Esophagus muscularis mucosa (tissue), 4 donors: ENCODE data around the gene TNFRSF6B. TPM values are rescaled to one million over a fixed set of nuclear protein-coding genes. Genes with fewer than 3 reads are reported as not detected.
A peak's percentile ranks its signal among the peaks of the same experiment; 100 is the strongest.

Experiments used
- DNase-seq: peaks from one replicate; pipeline ENCODE4 v3.0.0-alpha.2; 2017; ENCODE audit errors: extremely low spot score
- H3K27ac ChIP-seq, 4 donors: fragments of 200-600 bp; sonication (generic); replicated peaks in 1 of 4; 1 replicate in 3 of 4; 2 replicates in 1 of 4; pipeline ENCODE4 v1.5.1; 2016 to 2019; ENCODE audit warnings: mild to moderate bottlenecking in 1 of 4
- H3K27me3 ChIP-seq, 4 donors: fragments of 200-600 bp; sonication (generic); one replicate each; pipeline versions ENCODE4 v1.5.1 to v1.6.0; 2016 to 2019
- H3K36me3 ChIP-seq, 4 donors: fragments of 200-600 bp; sonication (generic); one replicate each; pipeline ENCODE4 v1.5.1; 2016 to 2019
- H3K4me1 ChIP-seq, 4 donors: fragments of 200-600 bp; sonication (generic); one replicate each; pipeline ENCODE4 v1.5.1; 2016 to 2019
- H3K4me3 ChIP-seq, 4 donors: fragments of 200-600 bp; sonication (generic); 1 replicate in 2 of 4; 2 replicates in 2 of 4; pipeline ENCODE4 v1.5.1; 2016 to 2019; ENCODE audit warnings: mild to moderate bottlenecking in 4 of 4, moderate library complexity in 1 of 4
- H3K9me3 ChIP-seq, 4 donors: fragments of 200-600 bp; sonication (generic); 1 replicate in 3 of 4; 2 replicates in 1 of 4; pipeline ENCODE4 v1.5.1; 2016 to 2019
- EP300 ChIP-seq: sonication (generic); formaldehyde crosslinking; IDR thresholded peaks from one replicate; pipeline ENCODE4 v1.6.1; 2017; ENCODE audit warnings: antibody characterized with exemption
- POLR2A ChIP-seq: fragments of 450-650 bp; IDR thresholded peaks from one replicate; pipeline ENCODE4 v1.6.1; 2017; ENCODE audit warnings: antibody characterized with exemption, moderate library complexity, mild to moderate bottlenecking, low read depth
- POLR2AphosphoS5 ChIP-seq, 2 donors: sonication (generic); formaldehyde crosslinking; IDR thresholded peaks; one replicate each; pipeline ENCODE4 v1.6.1; 2017; ENCODE audit warnings: antibody characterized with exemption in 2 of 2
- WGBS: methylation state at CpG from one replicate; pipeline ENCODE4 v1.1.5; 2018; 5-methylcytosine and 5-hydroxymethylcytosine counted together
- intact Hi-C: fragments of 100-400 bp; cut with DNase I; formaldehyde crosslinking; loops from one replicate; pipeline ENCODE4 v1.15.1; 2023
- total RNA-seq, 4 donors: library from RNA; depleted of rRNA; stranded (reverse); fragments of >200 nt; gene quantifications; one replicate each; pipeline versions ENCODE4 v1.1.0 to v1.2.1, GENCODE V29; 2016
- TF ChIP-seq, protein P1 (sequence below), 3 experiments: fragments of 200-600 bp in 2 of 3; fragments of 450-650 bp in 1 of 3; sonication (generic) in 2 of 3; IDR thresholded peaks; one replicate each; pipeline ENCODE4 v1.5.1; 2017 to 2019; ENCODE audit warnings: antibody characterized with exemption in 3 of 3, mild to moderate bottlenecking in 2 of 3, moderate library complexity in 1 of 3

Gene TNFRSF6B
- total RNA-seq, 4 donors from 2014 or later: 5.0 to 67.8 (median 26.5) TPM

DNA sequence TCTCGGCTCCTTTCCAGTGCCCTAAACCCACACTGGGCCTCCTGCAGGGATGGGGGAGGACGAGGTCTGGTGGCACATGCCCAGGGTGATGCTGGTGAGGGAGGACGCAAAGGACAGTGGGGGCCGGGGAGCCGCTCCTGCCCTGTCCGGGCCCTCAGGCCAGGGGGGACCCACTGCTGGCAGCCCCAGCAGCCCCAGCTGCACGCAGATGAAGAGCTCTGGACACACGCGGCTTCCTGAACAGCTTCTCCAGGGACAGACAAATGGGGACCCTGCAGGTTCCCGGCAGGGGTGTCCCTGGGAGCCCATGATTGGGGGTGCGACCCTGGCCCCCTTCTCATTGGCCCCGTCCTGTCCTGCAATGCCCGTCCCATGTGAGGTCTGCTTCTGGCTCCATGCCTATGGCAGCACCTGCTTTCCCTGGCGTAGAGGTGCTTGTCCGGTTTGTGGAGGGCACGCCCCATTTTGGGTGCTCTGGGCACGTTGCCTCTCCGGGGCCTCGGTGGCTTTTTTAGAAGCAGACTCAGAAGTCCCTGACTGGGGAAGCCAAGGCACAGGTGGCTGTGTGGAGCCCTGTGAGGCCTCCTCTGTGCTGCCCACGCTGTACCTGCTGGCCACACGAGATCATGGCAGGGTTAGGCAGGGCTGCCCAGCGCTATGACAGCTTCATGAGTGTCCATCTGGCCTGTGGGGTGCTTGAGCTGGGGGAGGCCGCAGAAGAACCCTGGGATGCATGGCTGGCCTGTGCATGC lies 15.4 kb upstream of the TNFRSF6B start:
- 100% methylated on average over 3 of the region's 23 CpGs for WGBS
- Histone ChIP-seq H3K9me3 (no peaks in the 10 kb centered on the region), H3K27ac (peak overlapping the region; percentile 72 to 78 (median 78)), H3K36me3 (peaks cover 8 to 46% (median 44%) of the 10 kb centered on the region in 4 donors), H3K4me1 (peaks cover 32 to 35% (median 34%) of the 10 kb centered on the region in 4 donors), H3K4me3 (no peak overlapping the region), H3K27me3 (no peaks in the 10 kb centered on the region)
- intact Hi-C loops: no loop called here
- no peak for DNase-seq
- TF ChIP-seq POLR2AphosphoS5 (IDR thresholded peaks at IDR 0.05) (no peak), EP300 (no peak), POLR2A (no peak)
- TF ChIP-seq, protein P1, sequence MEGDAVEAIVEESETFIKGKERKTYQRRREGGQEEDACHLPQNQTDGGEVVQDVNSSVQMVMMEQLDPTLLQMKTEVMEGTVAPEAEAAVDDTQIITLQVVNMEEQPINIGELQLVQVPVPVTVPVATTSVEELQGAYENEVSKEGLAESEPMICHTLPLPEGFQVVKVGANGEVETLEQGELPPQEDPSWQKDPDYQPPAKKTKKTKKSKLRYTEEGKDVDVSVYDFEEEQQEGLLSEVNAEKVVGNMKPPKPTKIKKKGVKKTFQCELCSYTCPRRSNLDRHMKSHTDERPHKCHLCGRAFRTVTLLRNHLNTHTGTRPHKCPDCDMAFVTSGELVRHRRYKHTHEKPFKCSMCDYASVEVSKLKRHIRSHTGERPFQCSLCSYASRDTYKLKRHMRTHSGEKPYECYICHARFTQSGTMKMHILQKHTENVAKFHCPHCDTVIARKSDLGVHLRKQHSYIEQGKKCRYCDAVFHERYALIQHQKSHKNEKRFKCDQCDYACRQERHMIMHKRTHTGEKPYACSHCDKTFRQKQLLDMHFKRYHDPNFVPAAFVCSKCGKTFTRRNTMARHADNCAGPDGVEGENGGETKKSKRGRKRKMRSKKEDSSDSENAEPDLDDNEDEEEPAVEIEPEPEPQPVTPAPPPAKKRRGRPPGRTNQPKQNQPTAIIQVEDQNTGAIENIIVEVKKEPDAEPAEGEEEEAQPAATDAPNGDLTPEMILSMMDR (IDR thresholded peaks at IDR 0.05): no peak

DNA sequence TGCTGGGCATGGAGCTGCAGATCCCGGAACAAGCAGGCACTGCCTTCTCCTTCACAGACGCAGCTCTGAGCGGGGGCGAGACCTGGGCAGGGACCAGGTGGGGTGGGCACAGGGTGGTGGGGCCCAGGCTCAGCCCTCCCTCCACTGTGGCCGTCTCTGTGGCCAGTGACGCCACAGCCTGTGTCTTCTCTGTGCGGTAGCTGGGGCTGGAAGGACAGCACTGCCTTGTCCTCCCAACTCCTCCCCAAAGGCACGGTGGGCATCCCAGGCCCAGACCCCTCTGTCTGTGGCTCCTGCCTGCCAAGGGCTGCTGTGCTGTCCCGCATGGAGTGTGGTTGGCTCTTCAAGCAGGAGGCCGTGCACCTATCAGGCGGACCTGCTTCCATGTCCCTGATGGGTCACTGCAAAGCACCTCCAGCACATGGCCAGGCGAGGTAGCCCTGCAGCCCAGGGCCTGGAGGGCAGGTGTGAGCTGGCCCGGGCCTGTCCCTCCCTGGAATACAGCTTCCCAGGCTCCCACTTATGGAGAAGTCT lies 14.8 kb upstream of the TNFRSF6B start:
- TF ChIP-seq POLR2AphosphoS5 (IDR thresholded peaks at IDR 0.05) (no peak), POLR2A (no peak), EP300 (no peak)
- TF ChIP-seq, protein P1 (IDR thresholded peaks at IDR 0.05): no peak
- 100% methylated on average over 1 of the region's 13 CpGs for WGBS
- intact Hi-C loops: no loop called here

DNA sequence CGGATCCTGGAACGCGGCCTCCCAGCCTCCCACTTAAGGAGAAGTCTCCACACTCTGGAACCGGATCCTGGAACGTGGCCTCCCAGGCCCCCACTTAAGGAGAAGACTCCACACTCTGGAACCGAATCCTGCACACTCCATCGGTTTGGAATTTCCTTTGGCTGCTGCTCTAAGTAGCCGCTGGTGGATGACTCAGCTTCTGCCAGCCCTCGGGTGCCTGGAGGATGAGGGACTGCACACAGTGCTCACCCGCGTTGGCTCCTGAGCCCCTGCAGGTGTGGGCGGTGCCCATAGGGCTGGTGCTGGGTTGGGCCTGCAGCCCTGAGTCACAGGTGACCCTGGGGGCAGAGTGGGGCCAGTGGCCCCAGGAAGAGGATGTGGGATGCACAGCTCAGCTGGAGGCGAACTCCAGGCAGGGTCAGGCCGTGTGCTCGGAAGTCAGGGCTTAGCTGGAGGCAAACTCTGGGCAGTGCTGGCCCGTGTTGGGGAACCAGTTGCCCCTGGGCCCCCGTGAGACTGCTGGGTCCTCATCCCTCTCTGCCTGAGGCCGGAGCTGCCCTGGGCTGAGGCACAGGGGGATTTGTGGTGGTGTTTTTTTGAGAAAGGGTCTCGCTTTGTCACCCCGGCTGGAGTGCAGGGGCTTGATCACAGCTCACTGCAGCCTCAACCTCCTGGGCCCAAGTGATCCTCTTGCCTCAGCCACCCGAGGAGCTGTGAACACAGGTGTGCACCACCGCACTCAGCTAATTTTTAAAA lies 13.9 kb upstream of the TNFRSF6B start:
- H3K27ac ChIP-seq: peak overlapping the region; percentile 72 to 78 (median 78)
- H3K9me3 ChIP-seq: no peaks in the 10 kb centered on the region
- WGBS: 44% methylated on average over 16 of the region's 22 CpGs
- intact Hi-C loops: no loop called here
- H3K4me1 ChIP-seq: peaks cover 47 to 50% (median 49%) of the 10 kb centered on the region in 4 donors
- H3K27me3 ChIP-seq: no peaks in the 10 kb centered on the region
- TF ChIP-seq POLR2A: no peak
- peak; percentile 68 to 75 for TF ChIP-seq POLR2AphosphoS5 (IDR thresholded peaks at IDR 0.05)
- DNase-seq: no peak
- H3K36me3 ChIP-seq: peaks cover 0 to 31% (median 31%) of the 10 kb centered on the region in 4 donors
- no peak overlapping the region for H3K4me3 ChIP-seq

More for the DNA sequence above, 14.8 kb upstream of the TNFRSF6B start:
- Histone ChIP-seq H3K36me3 (peaks cover 4 to 39% (median 38%) of the 10 kb centered on the region in 4 donors), H3K27me3 (no peaks in the 10 kb centered on the region), H3K4me1 (peaks cover 39 to 42% (median 40%) of the 10 kb centered on the region in 4 donors), H3K9me3 (no peaks in the 10 kb centered on the region), H3K4me3 (no peak overlapping the region), H3K27ac (peak overlapping the region; percentile 72 to 78 (median 78))
- DNase-seq: no peak

DNA sequence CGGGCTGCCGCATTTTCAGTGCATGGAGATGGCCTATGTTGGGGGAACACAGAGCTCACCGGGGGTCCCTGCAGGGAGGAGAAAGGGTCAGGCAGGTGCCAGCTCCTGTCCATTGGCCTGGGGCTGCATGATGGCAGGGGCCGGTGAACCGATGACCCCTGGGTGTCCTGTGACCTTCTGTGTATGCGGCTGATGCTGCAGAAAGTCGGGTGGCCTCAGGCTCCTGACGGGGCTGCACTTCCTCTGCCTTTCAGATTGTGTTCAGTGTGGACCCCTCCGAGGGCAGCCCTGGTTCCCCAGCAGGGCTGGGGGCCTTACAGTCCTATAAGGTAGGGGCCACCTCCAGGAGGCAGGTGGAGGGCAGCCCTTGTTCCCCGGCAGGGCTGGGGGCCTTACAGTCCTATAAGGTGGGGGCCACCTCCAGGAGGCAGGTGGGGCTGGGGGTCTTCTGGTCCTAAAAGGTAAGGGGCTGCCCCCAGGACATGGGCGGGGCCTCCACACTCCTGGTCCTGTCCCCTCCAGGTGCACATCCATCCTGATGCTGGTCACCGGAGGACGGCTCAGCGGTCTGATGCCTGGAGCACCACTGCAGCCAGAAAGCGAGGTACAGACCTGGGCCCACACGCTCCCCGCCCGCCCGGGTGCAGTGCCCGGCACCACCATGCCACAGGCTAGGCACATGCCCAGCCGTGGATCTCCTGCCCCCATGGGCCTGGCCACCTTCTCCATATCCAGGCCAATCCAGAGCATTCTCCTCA lies 11.0 kb upstream of the TNFRSF6B start:
- 71% methylated on average over 7 of the region's 21 CpGs for WGBS
- Histone ChIP-seq H3K27ac (peak overlapping the region; percentile 72 to 85 (median 82)), H3K4me3 (no peak overlapping the region), H3K9me3 (no peaks in the 10 kb centered on the region), H3K27me3 (no peaks in the 10 kb centered on the region), H3K36me3 (peaks cover 0 to 17% (median 8%) of the 10 kb centered on the region in 4 donors), H3K4me1 (peaks cover 65 to 73% (median 69%) of the 10 kb centered on the region in 4 donors)
- TF ChIP-seq POLR2AphosphoS5 (IDR thresholded peaks at IDR 0.05) (peak in 1 of 2 donors; percentile 2), EP300 (no peak)
- intact Hi-C loops: no loop called here
- DNase-seq: no peak

DNA sequence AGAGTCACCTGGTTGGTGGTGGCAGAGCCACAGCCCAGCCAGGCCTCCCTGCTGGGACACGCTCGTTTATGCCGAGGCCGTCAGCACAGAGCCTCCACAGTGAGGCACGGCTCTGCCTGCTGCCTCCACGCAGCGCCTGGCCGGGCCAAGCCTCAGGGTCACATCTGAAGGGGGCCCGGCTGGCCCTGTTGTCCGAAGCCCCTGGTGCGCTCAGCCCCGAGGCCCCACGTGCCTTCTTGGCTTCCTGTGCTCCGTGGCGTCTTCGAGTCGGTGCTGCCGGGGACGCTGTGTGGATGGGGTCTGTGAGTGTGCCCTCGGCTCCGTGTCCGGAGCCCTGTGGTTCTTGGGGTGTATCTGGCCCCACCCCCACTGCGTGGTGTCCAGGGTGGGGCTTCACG lies 10.4 kb upstream of the TNFRSF6B start:
- Histone ChIP-seq H3K4me3 (peak overlapping the region in 2 of 4 donors; percentile 16 to 36), H3K4me1 (peaks cover 65 to 79% (median 72%) of the 10 kb centered on the region in 4 donors), H3K27ac (peak overlapping the region; percentile 72 to 85 (median 82)), H3K9me3 (no peaks in the 10 kb centered on the region), H3K27me3 (no peaks in the 10 kb centered on the region), H3K36me3 (peaks cover 0 to 13% (median 5%) of the 10 kb centered on the region in 4 donors)
- DNase-seq: no peak
- intact Hi-C loops: no loop called here
- TF ChIP-seq, protein P1 (IDR thresholded peaks at IDR 0.05): no peak
- TF ChIP-seq POLR2AphosphoS5 (IDR thresholded peaks at IDR 0.05) (no peak), EP300 (no peak), POLR2A (no peak)
- WGBS: 100% methylated on average over 1 of the region's 24 CpGs
